GM19452 (cell line): Measurements from ENCODE around the gene CCDC47.

Experiments
- ATAC-seq: cut with Tn5 transposase; IDR thresholded peaks from one replicate; pipeline ENCODE4 v1.9.1; 2021; ENCODE audit not compliant: unreplicated experiment

The CCDC47 gene

DNA sequence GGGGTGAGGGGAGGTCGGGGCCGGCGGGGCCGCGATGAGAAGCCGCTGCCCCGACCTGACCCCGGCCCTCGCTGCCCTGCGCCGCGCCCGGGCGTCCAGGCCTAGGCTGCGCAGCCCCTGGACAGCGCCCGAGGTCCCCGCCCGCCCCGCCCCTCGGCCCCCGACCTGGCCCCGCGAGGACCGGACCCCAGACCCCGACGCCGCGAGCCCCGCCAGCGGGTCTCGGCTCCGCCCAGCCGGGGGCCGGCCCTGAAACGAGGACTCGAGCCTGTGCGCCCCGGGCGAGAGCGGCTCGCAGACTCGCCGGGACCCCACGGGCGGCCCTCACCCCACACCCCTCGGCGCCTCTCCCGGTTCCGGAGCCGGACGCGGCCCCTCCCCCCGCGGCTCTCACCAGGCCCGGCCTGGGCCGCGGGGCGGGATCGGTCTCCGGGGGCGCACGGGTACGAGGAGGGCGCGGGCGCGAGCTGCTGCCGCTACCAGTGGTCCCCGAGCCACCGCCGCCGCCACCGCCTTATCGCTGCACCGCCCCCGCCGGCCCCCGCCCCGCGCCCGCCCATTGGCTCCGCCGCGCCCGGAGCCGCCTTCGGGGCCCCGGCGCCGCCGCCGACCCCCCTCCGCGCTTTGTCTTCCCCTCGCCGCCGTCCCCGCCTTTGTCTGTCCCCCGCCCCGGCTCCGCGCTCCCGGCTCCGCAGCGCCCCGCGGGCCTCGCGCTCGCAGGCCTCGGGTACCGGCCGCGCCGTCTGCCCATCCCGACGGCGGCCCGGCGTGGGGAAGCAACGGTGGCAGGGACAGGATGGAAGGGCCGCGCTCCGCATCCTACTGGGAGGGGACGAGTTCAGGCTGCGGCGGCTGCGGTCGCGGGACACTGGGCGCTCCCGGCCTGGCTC lies 73.5 kb downstream of the CCDC47 start, which contains the start of gene LIMD2:
LIMD2 (minus strand) TSS at position 488 of the 890 bp plus-strand sequence. CDS start 827 bp downstream, outside the sequence.
- no peak for ATAC-seq

DNA sequence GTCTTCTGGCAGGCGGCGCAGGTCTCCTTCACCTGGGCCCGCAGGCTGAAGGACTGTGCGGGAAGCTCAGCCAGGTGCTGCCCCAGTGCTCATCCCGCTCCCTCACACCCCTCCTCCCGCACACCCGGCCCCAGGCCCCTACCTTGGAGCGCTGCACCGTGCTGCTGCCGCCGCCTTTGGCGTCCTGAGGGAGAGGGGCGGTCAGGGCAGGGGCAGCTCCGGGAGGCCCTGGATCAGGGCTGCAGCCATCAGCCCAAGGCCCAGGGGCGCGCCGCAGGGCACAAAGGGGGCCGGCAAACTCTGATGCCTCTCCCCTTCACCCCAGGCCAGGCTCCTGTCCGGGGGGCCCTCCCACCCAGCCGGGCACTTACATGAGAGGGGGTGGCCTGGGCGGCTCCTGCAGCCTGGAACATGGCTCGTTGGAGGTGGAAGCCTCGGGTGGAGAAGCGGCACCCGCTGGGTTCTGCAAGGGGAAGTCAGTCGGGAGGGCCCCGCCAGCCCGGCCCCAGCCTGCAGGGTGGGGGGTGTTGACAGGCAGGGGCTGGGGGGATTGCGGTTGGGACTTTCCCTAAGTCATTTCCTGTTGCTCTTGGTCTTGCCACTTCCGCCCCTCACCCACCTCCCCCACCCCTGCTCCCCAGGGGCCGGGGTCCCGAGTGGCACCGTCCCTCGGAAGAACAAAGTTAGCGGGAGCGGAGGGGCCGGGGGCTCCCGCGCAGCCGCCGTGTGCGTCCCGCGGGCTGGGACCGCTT lies 74.3 kb downstream of the CCDC47 start:
- no peak for ATAC-seq

DNA sequence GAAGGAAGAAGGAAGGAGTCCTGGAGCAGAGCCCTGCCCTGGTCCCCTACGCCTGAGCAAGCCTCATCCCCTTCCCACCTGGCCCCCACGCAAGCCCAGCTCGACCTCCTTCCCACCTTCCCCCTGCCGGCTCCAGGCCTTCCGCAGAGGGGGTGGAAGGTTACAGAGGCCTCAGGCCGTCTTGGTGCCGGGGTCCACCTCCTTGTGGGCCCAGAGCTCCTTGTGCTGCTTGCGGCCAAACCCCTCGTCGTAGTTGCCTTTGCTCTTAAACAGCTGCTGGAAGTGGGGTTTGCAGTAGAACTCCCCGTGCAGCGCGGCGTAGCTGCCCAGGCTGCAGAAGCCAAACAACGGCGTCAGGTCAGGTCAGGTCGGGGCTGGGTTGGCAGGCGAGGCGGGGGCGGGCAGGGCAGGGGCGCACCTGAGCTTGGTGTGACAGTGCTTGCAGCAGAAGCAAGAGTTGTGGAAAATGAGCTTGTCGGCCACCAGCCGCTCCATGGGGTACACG lies 75.0 kb downstream of the CCDC47 start:
- ATAC-seq = no peak

DNA sequence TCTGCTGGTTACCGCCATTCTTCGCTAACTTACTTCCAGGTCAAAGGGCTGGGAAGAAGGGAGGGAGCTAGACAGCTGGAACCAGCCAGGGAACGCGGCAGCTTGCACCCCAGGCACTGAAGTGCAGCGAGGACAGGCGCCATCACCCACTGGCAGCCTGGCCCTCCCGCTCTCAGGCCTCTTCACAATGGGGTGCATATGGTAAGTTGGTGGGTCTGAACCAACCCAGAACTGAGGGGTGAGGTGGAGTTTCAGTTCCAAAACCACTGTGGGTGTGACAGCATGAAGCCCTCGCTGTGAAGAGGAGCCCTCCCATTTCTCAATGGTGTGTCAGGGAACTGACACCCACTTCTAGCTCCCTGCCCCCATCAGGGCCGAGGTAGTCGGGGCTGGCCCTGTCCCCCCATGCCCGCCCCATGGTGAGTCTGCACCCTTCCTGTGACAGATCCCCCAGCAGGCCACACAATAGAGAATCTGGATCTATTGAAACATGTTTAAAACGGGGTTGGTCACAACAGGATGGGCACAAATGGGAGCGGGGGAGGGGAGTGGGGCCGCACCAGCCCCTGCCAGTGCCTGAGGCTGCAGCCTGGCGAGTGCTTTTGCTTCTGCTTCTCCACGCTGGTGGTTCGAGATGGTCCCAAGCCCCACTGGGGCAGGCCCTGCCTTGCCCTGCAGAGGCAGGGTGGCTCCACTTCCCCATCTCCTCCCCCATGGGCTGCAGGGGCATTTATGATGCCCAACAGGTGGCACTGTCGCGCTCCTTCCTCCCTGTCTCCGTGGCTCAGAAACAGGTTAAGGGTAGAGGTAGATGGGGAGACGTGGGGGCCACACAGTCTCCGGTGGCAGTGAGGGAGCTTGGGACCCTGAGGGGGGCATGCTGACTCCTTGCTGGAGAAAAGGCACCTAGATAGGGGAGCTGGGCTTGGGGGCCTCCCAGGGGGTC lies 75.8 kb downstream of the CCDC47 start:
- ATAC-seq = peak; percentile 30

DNA sequence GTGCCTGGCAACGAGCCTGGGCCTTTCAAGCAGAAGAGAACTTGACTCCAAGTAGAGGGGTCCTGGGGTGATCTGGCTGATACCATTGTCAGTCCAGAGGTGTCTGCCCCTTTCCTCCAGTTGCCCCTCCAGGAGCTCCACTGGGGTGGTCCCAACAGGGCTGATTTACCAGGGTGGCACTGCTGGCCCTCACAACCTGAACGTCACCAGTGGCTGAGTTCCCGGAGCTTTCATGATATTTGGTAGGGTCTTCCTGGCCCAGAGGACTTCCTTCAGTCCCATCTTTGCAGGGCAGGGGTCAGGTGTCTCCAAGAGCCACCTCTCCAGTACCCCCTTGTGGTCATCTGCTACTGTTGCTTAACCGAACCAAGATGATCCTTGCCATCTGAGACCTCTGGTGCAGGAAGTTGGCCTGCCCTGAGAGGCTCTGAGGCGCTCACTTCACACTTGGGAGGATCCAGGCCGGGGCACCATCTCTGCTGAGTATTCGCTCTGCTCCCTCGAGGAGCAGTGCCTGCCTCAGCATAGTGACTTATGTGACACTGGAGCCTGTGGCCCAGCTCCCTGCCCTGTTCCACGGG lies 76.9 kb downstream of the CCDC47 start:
- ATAC-seq = no peak

DNA sequence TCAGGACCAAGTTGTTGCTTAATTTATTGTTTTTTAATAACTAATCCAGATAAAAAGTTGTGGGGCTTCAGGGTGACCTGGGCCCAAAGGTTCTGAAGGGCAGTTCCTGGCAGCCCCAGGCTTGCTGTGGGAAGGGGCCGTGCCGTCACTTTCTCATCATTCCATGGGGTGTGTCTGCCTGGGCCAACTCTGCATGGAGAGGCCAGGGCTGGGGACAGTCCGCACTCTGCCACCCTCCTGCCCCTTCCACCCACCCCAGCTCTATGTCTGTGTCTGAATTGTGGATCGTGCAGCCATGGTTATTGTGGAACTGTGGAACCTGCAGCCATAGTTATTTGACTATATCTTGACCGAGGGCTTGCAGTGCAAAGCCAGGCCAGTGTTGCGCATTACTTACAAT lies 77.5 kb downstream of the CCDC47 start:
- no peak for ATAC-seq
